Measurements from ENCODE around the gene ERGIC1. TPM values are rescaled to one million over a fixed set of nuclear protein-coding genes. Genes with fewer than 3 reads are reported as not detected.

Gene ERGIC1
- total RNA-seq, 1 experiment from 2014 or later, result 77.0 TPM

GRCh38 chr5:172854451-172854871 is 20.4 kb downstream of the ERGIC1 start:
- Mint-ChIP-seq H3K4me3 (no peak overlapping the region), H3K27ac (peak overlapping the region; percentile 18 to 55 (median 31); a peak in 4 of 7 replicates), H3K4me1 (peaks cover 19 to 23% of the 10 kb centered on the region in 2 experiments), H3K36me3 (ENCODE audit: insufficient read depth in 1 of 3, low read depth in 3 of 3) (peaks cover 4 to 10% (median 9%) of the 10 kb centered on the region in 3 experiments; a peak in 6 of 7 replicates), H3K9me3 (no peaks in the 10 kb centered on the region), H3K27me3 (ENCODE audit: low read depth) (no peaks in the 10 kb centered on the region)
- no peak overlapping the region for H4K8ac ChIP-seq (replicated peaks; ENCODE audit: insufficient read length, low read depth, low read length)
- no peak overlapping the region for H2BK20ac ChIP-seq (ENCODE audit: low read depth, low read length, poor library complexity, severe bottlenecking)
- H3T11ph ChIP-seq (ENCODE audit: low read length), result no peak overlapping the region
- H3K56ac ChIP-seq (ENCODE audit: insufficient read length, low read depth, low read length), result no peak overlapping the region
- no peak overlapping the region for H2AFZ ChIP-seq (ENCODE audit: low read length)
- no peak overlapping the region; the same call in 1 of the 2 replicates for H3K14ac ChIP-seq (ENCODE audit: insufficient read depth, low read length)
- no peak overlapping the region for H2AK5ac ChIP-seq (ENCODE audit: insufficient read length, low read length)
- TF ChIP-seq CTCF (conservative IDR thresholded peaks at IDR 0.05), result no peak
- no peak overlapping the region for H3K18ac ChIP-seq (ENCODE audit: insufficient read length, low read depth, low read length)
- peaks cover 8% of the 10 kb centered on the region; the same call in 1 of the 2 replicates for H3K79me2 ChIP-seq (ENCODE audit: insufficient read depth, low read length)
- H4K5ac ChIP-seq (ENCODE audit: insufficient read length, low read depth, low read length), result no peak overlapping the region
- no peak overlapping the region for H3K23ac ChIP-seq (ENCODE audit: insufficient read length, low read depth, low read length)
- H4K20me1 ChIP-seq (ENCODE audit: control insufficient read depth, insufficient read depth, insufficient read length), result peaks cover 3% of the 10 kb centered on the region
- no peaks in the 10 kb centered on the region for H3K9me3 ChIP-seq (ENCODE audit: control insufficient read depth, low read depth, low read length)
- no peak overlapping the region for H3K9ac ChIP-seq (ENCODE audit: extremely low read depth, insufficient read length, low read length)
- H2BK15ac ChIP-seq (ENCODE audit: low read depth, low read length), result no peak overlapping the region
- no peak overlapping the region for H3K4me2 ChIP-seq (ENCODE audit: insufficient read depth, insufficient read length, low read length)
- no peak overlapping the region for H4K91ac ChIP-seq (ENCODE audit: insufficient read length, low read depth, low read length)
- H3K79me1 ChIP-seq (ENCODE audit: insufficient read depth, low read depth, low read length, poor library complexity, severe bottlenecking), result peaks cover 6% of the 10 kb centered on the region
- H3K23me2 ChIP-seq (ENCODE audit: insufficient read length, low read depth, low read length, poor library complexity, severe bottlenecking), result peaks cover 2% of the 10 kb centered on the region
- no peaks in the 10 kb centered on the region for H3K27me3 ChIP-seq (ENCODE audit: insufficient read depth, low read length)
- no peak overlapping the region for H3K4ac ChIP-seq (ENCODE audit: low read depth, low read length)
- WGBS (ENCODE audit: extremely low coverage, insufficient read length, low lambda C conversion rate), result no CpG with 5 or more reads among the region's 12 CpGs
- no peaks in the 10 kb centered on the region for H3K4me1 ChIP-seq (ENCODE audit: insufficient read depth, low read length)
- H2BK5ac ChIP-seq (ENCODE audit: insufficient read length, low read length), result no peak overlapping the region
- H3K27ac ChIP-seq (ENCODE audit: insufficient read length, low read depth, low read length), result no peak overlapping the region
- no peak overlapping the region for H2BK12ac ChIP-seq (ENCODE audit: insufficient read length, low read depth, low read length)
- H2BK120ac ChIP-seq (ENCODE audit: low read depth, low read length, poor library complexity, severe bottlenecking), result no peak overlapping the region
- DNase-seq, result no peak

All from H9 (cell line).